Measurements from ENCODE around the gene WEE2. TPM values are rescaled to one million over a fixed set of nuclear protein-coding genes. Genes with fewer than 3 reads are reported as not detected.

Gene WEE2
- total RNA-seq, 1 experiment from 2014 or later = not detected

- TF ChIP-seq CTCF (IDR thresholded peaks at IDR 0.05) (no peak), POLR2AphosphoS5 (IDR thresholded peaks at IDR 0.05; ENCODE audit: low read depth, low read length) (no peak), REST (IDR thresholded peaks at IDR 0.05; ENCODE audit: insufficient read depth in 1 of 2, low read depth in 2 of 2, low read length in 1 of 2) (no peak), SIN3A (IDR thresholded peaks at IDR 0.05; ENCODE audit: borderline replicate concordance, insufficient read depth, low read depth, low read length) (no peak), TCF7L2 (IDR thresholded peaks at IDR 0.05; ENCODE audit: low read depth, low read length) (no peak)
- Histone ChIP-seq H3K27me3 (ENCODE audit: control insufficient read depth, insufficient read depth, low read length) (peaks cover 10% of the 10 kb centered on the region), H3K9me3 (ENCODE audit: control insufficient read depth, insufficient read depth, low read depth, low read length) (no peaks in the 10 kb centered on the region), H3K4me3 (ENCODE audit: low read depth in 2 of 2, low read length in 2 of 2) (peak overlapping the region; percentile 57 to 59), H3K4me1 (ENCODE audit: control insufficient read depth, insufficient read depth, low read length) (peaks cover 6% of the 10 kb centered on the region; the same call in 1 of the 2 replicates), H3K36me3 (ENCODE audit: control insufficient read depth, insufficient read depth, low read length) (no peaks in the 10 kb centered on the region), H3K27ac (ENCODE audit: low read length) (no peak overlapping the region)
- BruUV-seq (replicated peaks) = no TSS peak
- DNase-seq (ENCODE audit: low read depth, low spot score) = no peak
- ChIA-PET POLR2A (no interaction called here), CTCF (no interaction called here)
- intact Hi-C loops (cut with micrococcal nuclease; ENCODE audit: unreplicated experiment) (no loop called here), in situ Hi-C loops (cut with HindIII; ENCODE audit: low pct_unique_long_range_greater_than_20kb, low sequenced_read_pairs) (no loop called here)
- ATAC-seq = peak; percentile 35; the same call in 1 of the 2 replicates
Observed at GRCh38 chr7:141700848-141701371, 7.2 kb upstream of the WEE2 start.

DNA sequence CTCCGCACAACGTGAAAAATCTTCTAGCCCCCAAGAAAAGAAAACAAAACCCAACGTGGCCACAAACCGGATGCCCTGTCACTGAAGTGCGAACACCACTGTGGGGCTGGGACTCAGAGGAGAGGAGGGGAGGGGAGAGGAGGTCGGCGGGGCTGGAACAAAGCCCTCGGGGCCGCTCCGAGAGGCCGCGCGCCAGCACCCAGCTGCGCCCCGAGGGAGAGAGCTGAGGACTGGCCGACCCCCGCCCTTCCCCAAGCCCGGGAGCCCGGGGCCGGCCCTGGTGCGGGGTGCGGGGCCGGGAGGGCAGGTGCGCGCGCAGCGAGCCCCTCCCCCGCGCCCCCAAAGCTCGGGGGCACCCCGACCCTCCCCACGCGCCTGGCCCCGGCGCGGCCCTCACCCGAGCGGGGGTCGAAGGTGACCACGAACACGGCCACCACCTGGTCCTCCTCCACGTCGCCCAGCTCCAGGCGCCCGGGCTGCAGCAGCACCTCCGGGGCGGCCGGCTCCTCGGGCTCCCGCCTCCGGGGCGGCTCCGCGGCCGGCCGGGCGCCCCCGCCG, 6.6 kb upstream of the WEE2 start:
- Histone ChIP-seq H3K36me3 (ENCODE audit: control insufficient read depth, insufficient read depth, low read length) (no peaks in the 10 kb centered on the region), H3K9me3 (ENCODE audit: control insufficient read depth, insufficient read depth, low read depth, low read length) (no peaks in the 10 kb centered on the region), H3K27ac (ENCODE audit: low read length) (no peak overlapping the region), H3K4me1 (ENCODE audit: control insufficient read depth, insufficient read depth, low read length) (peaks cover 3% of the 10 kb centered on the region; the same call in 1 of the 2 replicates), H3K4me3 (ENCODE audit: low read depth in 2 of 2, low read length in 2 of 2) (peak overlapping the region; percentile 57 to 59), H3K27me3 (ENCODE audit: control insufficient read depth, insufficient read depth, low read length) (peaks cover 10% of the 10 kb centered on the region)
- peak; percentile 75 for ATAC-seq
- TF ChIP-seq CTCF (IDR thresholded peaks at IDR 0.05) (no peak), REST (IDR thresholded peaks at IDR 0.05; ENCODE audit: insufficient read depth in 1 of 2, low read depth in 2 of 2, low read length in 1 of 2) (no peak), TCF7L2 (IDR thresholded peaks at IDR 0.05; ENCODE audit: low read depth, low read length) (no peak), POLR2AphosphoS5 (IDR thresholded peaks at IDR 0.05; ENCODE audit: low read depth, low read length) (no peak), SIN3A (IDR thresholded peaks at IDR 0.05; ENCODE audit: borderline replicate concordance, insufficient read depth, low read depth, low read length) (no peak)
- in situ Hi-C loops (cut with HindIII; ENCODE audit: low pct_unique_long_range_greater_than_20kb, low sequenced_read_pairs) = no loop called here
- DNase-seq (ENCODE audit: low read depth, low spot score) = no peak
- ChIA-PET CTCF (no interaction called here), POLR2A (no interaction called here)
- intact Hi-C loops (cut with micrococcal nuclease; ENCODE audit: unreplicated experiment) = no loop called here
- no TSS peak for BruUV-seq (replicated peaks)
